GM12878 (cell line): ENCODE measurements around the gene RB1. TPM values are rescaled to one million over a fixed set of nuclear protein-coding genes. Genes with fewer than 3 reads are reported as not detected.
A peak's percentile ranks its signal among the peaks of the same experiment; 100 is the strongest.

ENCODE experiments used
- ATAC-seq: fragments of 200-7000 bp; cut with Tn5 transposase; 3 replicates; pipeline ENCODE4 v1.9.1; 2020; ENCODE audit warnings: mild to moderate bottlenecking, moderate library complexity
- BruUV-seq: library from RNA; stranded (reverse); fragments of 400-500 nt; replicated peaks from 2 replicates; lab custom pipeline; 2021; lab: Mats Ljungman, UMichigan
- CTCF ChIA-PET: fragments of 300-600 bp; sonication (Branson Sonifier 250); formaldehyde crosslinking; extraction: SDS; loops from one replicate; lab custom pipeline; 2021; ENCODE audit warnings: inconsistent platforms; lab: Yijun Ruan, JAX
- POLR2A ChIA-PET: fragments of 350-600 bp; formaldehyde crosslinking; extraction: SDS; loops from one replicate; lab custom pipeline; 2021; ENCODE audit warnings: inconsistent platforms; lab: Charles Lee
- RAD21 ChIA-PET: fragments of 300-600 bp; sonication (Branson Sonifier 250); formaldehyde crosslinking; loops from one replicate; lab custom pipeline; 2023; ENCODE audit warnings: antibody characterized with exemption; ENCODE audit not compliant: unreplicated experiment; lab: Charles Lee
- SMC1A ChIA-PET: fragments of 300-600 bp; sonication (Branson Sonifier 250); formaldehyde crosslinking; loops from one replicate; lab custom pipeline; 2023; ENCODE audit not compliant: unreplicated experiment, uncharacterized antibody; lab: Charles Lee
- DNase-seq: peaks from one replicate; pipeline ENCODE4 v3.0.0-alpha.2; 2011; ENCODE audit warnings: low read depth, low spot score
- FAIRE-seq: peaks from 3 replicates; lab custom pipeline; 2011; peaks lifted over from hg19 to GRCh38; lab: Jason Lieb, UNC
- H2AFZ ChIP-seq: 2 replicates; pipeline ENCODE4 v1.6.0; 2011; ENCODE audit warnings: low read depth, low read length, control low read depth; ENCODE audit not compliant: control insufficient read depth
- H3K27ac ChIP-seq: 2 replicates; pipeline ENCODE4 v1.5.1; 2011; ENCODE audit warnings: control low read depth; ENCODE audit not compliant: control insufficient read depth, insufficient read depth
- H3K27me3 ChIP-seq, 2 experiments: replicated peaks in 1 of 2; 2 replicates each; pipeline versions ENCODE4 v1.6.0 to v1.6.1; 2011; ENCODE audit warnings: low read length in 1 of 2; ENCODE audit not compliant: control insufficient read depth in 2 of 2, insufficient read depth in 2 of 2
- H3K36me3 ChIP-seq, 2 experiments: 2 replicates each; pipeline ENCODE4 v1.5.1; 2011; ENCODE audit warnings: low read length in 1 of 2; ENCODE audit not compliant: control insufficient read depth in 2 of 2, insufficient read depth in 2 of 2
- H3K4me1 ChIP-seq: 2 replicates; pipeline ENCODE4 v1.6.1; 2011; ENCODE audit warnings: mild to moderate bottlenecking, low read length, moderate library complexity, mixed read lengths; ENCODE audit not compliant: control insufficient read depth, insufficient read depth
- H3K4me2 ChIP-seq: 2 replicates; pipeline ENCODE4 v1.6.0; 2011; ENCODE audit warnings: control low read depth; ENCODE audit not compliant: control insufficient read depth, insufficient read depth
- H3K4me3 ChIP-seq: fragments of 200-600 bp; sonication (generic); 2 replicates; pipeline ENCODE4 v1.5.1; 2016
- H3K79me2 ChIP-seq: 2 replicates; pipeline ENCODE4 v1.6.0; 2011; ENCODE audit warnings: low read length; ENCODE audit not compliant: control insufficient read depth, insufficient read depth
- H3K9ac ChIP-seq: 2 replicates; pipeline ENCODE4 v1.8.0; 2011; ENCODE audit warnings: low read length, control low read depth, mixed read lengths; ENCODE audit not compliant: control insufficient read depth, insufficient read depth
- H3K9me3 ChIP-seq: replicated peaks from 3 replicates; pipeline ENCODE4 v1.5.1; 2011; ENCODE audit warnings: mild to moderate bottlenecking, low read length; ENCODE audit not compliant: control insufficient read depth, insufficient read depth
- H4K20me1 ChIP-seq: 2 replicates; pipeline ENCODE4 v1.6.0; 2011; ENCODE audit not compliant: control insufficient read depth, insufficient read depth
- BACH1 ChIP-seq: fragments of 450-650 bp; IDR thresholded peaks from 2 replicates; pipeline ENCODE4 v1.6.1; 2017; ENCODE audit warnings: mild to moderate bottlenecking, borderline replicate concordance
- CBFB ChIP-seq: IDR thresholded peaks from 2 replicates; pipeline ENCODE4 v1.6.1; 2016; ENCODE audit warnings: antibody characterized with exemption, low read depth
- CEBPZ ChIP-seq: fragments of 150-350 bp; IDR thresholded peaks from 2 replicates; pipeline ENCODE4 v1.6.1; 2016; ENCODE audit warnings: low read depth, low read length
- EP300 ChIP-seq, 2 experiments: fragments of 150-350 bp in 1 of 2; IDR thresholded peaks; 2 replicates each; pipeline ENCODE4 v1.6.1; 2011 to 2012; ENCODE audit warnings: low read depth in 2 of 2, low read length in 2 of 2, borderline replicate concordance in 1 of 2, improper control_type of control experiment in 1 of 2, inconsistent platforms in 1 of 2; ENCODE audit not compliant: control insufficient read depth in 1 of 2
- NFYA ChIP-seq: IDR thresholded peaks from 2 replicates; pipeline ENCODE4 v1.6.1; 2011; ENCODE audit warnings: low read depth, mild to moderate bottlenecking, low read length, improper control_type of control experiment, borderline replicate concordance
- NR2C2 ChIP-seq: IDR thresholded peaks from 2 replicates; pipeline ENCODE4 v1.6.1; 2011; ENCODE audit warnings: borderline replicate concordance, low read depth; ENCODE audit not compliant: control insufficient read depth, insufficient read length
- POLR2AphosphoS5 ChIP-seq: IDR thresholded peaks from 2 replicates; pipeline ENCODE4 v1.6.1; 2011; ENCODE audit warnings: mild to moderate bottlenecking, low read length, inconsistent platforms
- PRDM15 ChIP-seq: fragments of 450-650 bp; formaldehyde crosslinking; IDR thresholded peaks from 2 replicates; pipeline ENCODE4 v1.4.0; 2020; ENCODE audit warnings: mild to moderate bottlenecking, moderate library complexity
- TCF12 ChIP-seq: IDR thresholded peaks from 2 replicates; pipeline ENCODE4 v1.6.1; 2011; ENCODE audit warnings: low read depth, mild to moderate bottlenecking, low read length
- YBX1 ChIP-seq: fragments of 450-650 bp; IDR thresholded peaks from 2 replicates; pipeline ENCODE4 v1.6.1; 2016; ENCODE audit warnings: antibody characterized with exemption
- ZBTB33 ChIP-seq: fragments of 450-650 bp; IDR thresholded peaks from 2 replicates; pipeline ENCODE4 v1.6.1; 2017; ENCODE audit warnings: mild to moderate bottlenecking
- WGBS: methylation state at CpG from one replicate; pipeline ENCODE4 v1.1.6; 2016; ENCODE audit warnings: low lambda C conversion rate; ENCODE audit not compliant: insufficient replicate concordance, insufficient coverage; ENCODE audit errors: missing lambda C conversion rate; 5-methylcytosine and 5-hydroxymethylcytosine counted together
- in situ Hi-C: fragments of 300-500 bp; cut with MboI; formaldehyde crosslinking; loops from 9 replicates; pipeline ENCODE4 v1.14.3; 2018; ENCODE audit warnings: mixed read lengths
- intact Hi-C: fragments of 100-400 bp; cut with micrococcal nuclease; formaldehyde crosslinking; loops from one replicate; pipeline ENCODE4 v1.14.2; 2022; ENCODE audit not compliant: unreplicated experiment
- polyA plus RNA-seq, 11 experiments: library from polyadenylated mRNA; depleted of rRNA in 4 of 11; unstranded in 6 of 11; stranded (reverse) in 5 of 11; fragments of >200 nt; fragmentation: Nextera tagmentation in 4 of 11; fragmentation: Illumina TruSeq in 1 of 11; extraction: Ambion mirVana in 4 of 11; extraction: Trizol in 1 of 11; gene quantifications; 1 replicate in 1 of 11; 2 replicates in 10 of 11; pipeline versions ENCODE4 v1.2.1 to v1.2.3, GENCODE V29; 2011 to 2016; ENCODE audit warnings: inconsistent platforms in 2 of 11, missing spikeins in 2 of 11, low read depth in 1 of 11
- total RNA-seq, 4 experiments: library from RNA; depleted of rRNA in 3 of 4; stranded (reverse); fragments of >200 nt in 3 of 4; fragmentation: Illumina TruSeq in 1 of 4; extraction: Trizol in 1 of 4; gene quantifications; 2 replicates each; pipeline versions ENCODE4 v1.2.1 to v1.2.3, GENCODE V29; 2013 to 2021
- TF ChIP-seq, protein P1 (sequence below): IDR thresholded peaks from 2 replicates; pipeline ENCODE4 v1.6.1; 2012; ENCODE audit warnings: low read depth, low read length, improper control_type of control experiment

Gene RB1
- total and polyA plus RNA-seq, 10 of the 15 experiments (the other 5 are each of a cell fraction or from before 2014, with no cell fraction given), result 2.8 to 45.0 (median 8.3) TPM

DNA sequence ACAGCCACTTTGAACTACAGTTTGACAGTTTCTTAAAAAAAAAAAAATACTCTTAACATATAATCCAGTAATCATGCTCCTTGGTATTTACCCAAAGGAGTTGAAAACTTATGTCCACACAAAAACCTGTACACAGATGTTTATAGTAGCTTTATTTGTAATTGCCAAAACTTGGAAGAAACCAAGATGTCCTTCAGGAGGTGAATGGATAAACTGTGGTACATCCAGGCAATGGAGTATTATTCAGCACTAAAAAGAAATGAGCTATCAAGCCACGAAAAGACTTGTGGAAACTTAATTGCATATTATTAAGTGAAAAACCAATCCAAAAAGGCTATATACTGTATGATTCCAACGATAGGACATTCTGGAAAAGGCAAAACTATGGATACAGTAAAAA lies 184.4 kb downstream of the RB1 start:
- no peaks in the 10 kb centered on the region for H3K27me3 ChIP-seq
- in situ Hi-C loops (no loop called here), intact Hi-C loops (no loop called here)
- H3K79me2 ChIP-seq, result peaks cover 29% of the 10 kb centered on the region
- ChIA-PET CTCF (no interaction called here), SMC1A (interaction anchor here (0.6 to 1.2 kb wide), 4 partner anchors 11 to 83 kb away, joined by 3 to 4 read pairs (median 3); no protein-coding TSS in a partner anchor), RAD21 (interaction anchor here (2.1 kb wide), 1 partner anchor 45 kb away, joined by 4 read pairs; the partner anchor contains the start of gene RCBTB2), POLR2A (no interaction called here)
- H3K27ac ChIP-seq, result 0 out of 2 replicates have a peak overlapping the region, but pooled peaks have one; percentile 91
- H3K4me1 ChIP-seq, result peaks cover 54% of the 10 kb centered on the region
- H2AFZ ChIP-seq, result no peak overlapping the region
- H3K9ac ChIP-seq, result no peak overlapping the region
- H4K20me1 ChIP-seq, result no peaks in the 10 kb centered on the region
- H3K9me3 ChIP-seq, result no peaks in the 10 kb centered on the region; the same call in 1 of the 3 replicates
- no TSS peak for BruUV-seq
- H3K36me3 ChIP-seq, result peaks cover 0 to 7% of the 10 kb centered on the region in 2 experiments; a peak in 1 of 4 replicates
- H3K4me3 ChIP-seq, result no peak overlapping the region
- WGBS, result 95% methylated on average over 2 of the region's 2 CpGs
- FAIRE-seq (no peak), ATAC-seq (no peak), DNase-seq (no peak)
- peak overlapping the region; percentile 92 for H3K4me2 ChIP-seq
- TF ChIP-seq EP300 (IDR thresholded peaks at IDR 0.05; ENCODE audit: borderline replicate concordance in 1 of 2, control insufficient read depth in 1 of 2, low read depth in 2 of 2, low read length in 2 of 2) (no peak), CBFB (no peak), ZBTB33 (no peak), NFYA (no peak), PRDM15 (CRISPR knock-in tag) (no peak), POLR2AphosphoS5 (no peak), BACH1 (no peak), NR2C2 (no peak), YBX1 (no peak), TCF12 (no peak), CEBPZ (no peak)
- TF ChIP-seq, protein P1, sequence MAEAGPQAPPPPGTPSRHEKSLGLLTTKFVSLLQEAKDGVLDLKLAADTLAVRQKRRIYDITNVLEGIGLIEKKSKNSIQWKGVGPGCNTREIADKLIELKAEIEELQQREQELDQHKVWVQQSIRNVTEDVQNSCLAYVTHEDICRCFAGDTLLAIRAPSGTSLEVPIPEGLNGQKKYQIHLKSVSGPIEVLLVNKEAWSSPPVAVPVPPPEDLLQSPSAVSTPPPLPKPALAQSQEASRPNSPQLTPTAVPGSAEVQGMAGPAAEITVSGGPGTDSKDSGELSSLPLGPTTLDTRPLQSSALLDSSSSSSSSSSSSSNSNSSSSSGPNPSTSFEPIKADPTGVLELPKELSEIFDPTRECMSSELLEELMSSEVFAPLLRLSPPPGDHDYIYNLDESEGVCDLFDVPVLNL, result no peak
